HG03064 (cell line): ENCODE results near the gene FAM24A.
"Not testable (repeated sequence)": the region's sequence is repeated elsewhere in the genome, so short reads cannot be mapped to it uniquely, and the experiment has no call there.

Source experiments
- ATAC-seq: cut with Tn5 transposase; IDR thresholded peaks from one replicate; pipeline ENCODE4 v1.9.1; 2021; ENCODE audit warnings: low read depth; ENCODE audit not compliant: unreplicated experiment

The FAM24A gene

GRCh38 chr10:122910310-122910709 lies at the start of gene FAM24A:
Gene FAM24A (plus strand): TSS chr10:122910610. CDS start chr10:122911635, 1,025 bp downstream.
- ATAC-seq = no peak

GRCh38 chr10:122861711-122862161 lies 48.7 kb upstream of the FAM24A start:
- no peak for ATAC-seq

GRCh38 chr10:122863216-122864193 lies 46.9 kb upstream of the FAM24A start:
- no peak for ATAC-seq

- ATAC-seq = no peak
Observed at GRCh38 chr10:122864194-122864592, 46.2 kb upstream of the FAM24A start.

- no peak for ATAC-seq
Observed at GRCh38 chr10:122864901-122865300, 45.5 kb upstream of the FAM24A start.

- ATAC-seq = not testable (repeated sequence)
Observed at GRCh38 chr10:122866757-122867482, 43.5 kb upstream of the FAM24A start.

GRCh38 chr10:122868768-122869167 lies 41.6 kb upstream of the FAM24A start:
- ATAC-seq = not testable (repeated sequence)

GRCh38 chr10:122871947-122872346 lies 38.5 kb upstream of the FAM24A start:
- not testable (repeated sequence) for ATAC-seq

- ATAC-seq = no peak
Observed at GRCh38 chr10:122875843-122876466, 34.5 kb upstream of the FAM24A start.

GRCh38 chr10:122876467-122876855 lies 33.9 kb upstream of the FAM24A start:
- no peak for ATAC-seq

- ATAC-seq = no peak
Observed at GRCh38 chr10:122877264-122877663, 33.1 kb upstream of the FAM24A start.

- peak; percentile 10 for ATAC-seq
Observed at GRCh38 chr10:122878799-122879338, 31.5 kb upstream of the FAM24A start.

GRCh38 chr10:122879339-122880273 lies 30.8 kb upstream of the FAM24A start, which contains the start of gene FAM24B:
Gene FAM24B (minus strand): TSS chr10:122879581. CDS start chr10:122850515, 29,066 bp downstream.
- peak; percentile 74 for ATAC-seq

- no peak for ATAC-seq
Observed at GRCh38 chr10:122882766-122883165, 27.6 kb upstream of the FAM24A start.

GRCh38 chr10:122884166-122884565 lies 26.2 kb upstream of the FAM24A start:
- ATAC-seq = no peak

GRCh38 chr10:122894261-122894944 lies 16.0 kb upstream of the FAM24A start:
- ATAC-seq = no peak

- not testable (repeated sequence) for ATAC-seq
Observed at GRCh38 chr10:122903861-122904260, 6.5 kb upstream of the FAM24A start.

GRCh38 chr10:122911889-122912484 lies 1.6 kb downstream of the FAM24A start:
- no peak for ATAC-seq
